Body of pancreas (tissue), 4 donors: ENCODE results near the gene MARCO.

Experiments
- CTCF ChIP-seq, 7 experiments: fragments of 450-650 bp in 4 of 7; fragments of 200-600 bp in 3 of 7; sonication (generic) in 3 of 7; IDR thresholded peaks; one replicate each; pipeline ENCODE4 v1.5.1; 2016 to 2019; ENCODE audit warnings: antibody characterized with exemption in 7 of 7
- POLR2A ChIP-seq, 3 donors: fragments of 450-650 bp; IDR thresholded peaks; one replicate each; pipeline ENCODE4 v1.6.1; 2016; ENCODE audit warnings: antibody characterized with exemption in 3 of 3, mild to moderate bottlenecking in 2 of 3

GRCh38 chr2:118965737-118966136 lies 23.7 kb downstream of the MARCO start:
- TF ChIP-seq CTCF (IDR thresholded peaks at IDR 0.05) (no peak), POLR2A (IDR thresholded peaks at IDR 0.05) (no peak)
